HepG2 (cell line): ENCODE results near the gene EPHX1. TPM values are rescaled to one million over a fixed set of nuclear protein-coding genes. Genes with fewer than 3 reads are reported as not detected.

ENCODE experiments used
- ATRX ChIP-seq: sonication (generic); formaldehyde crosslinking; IDR thresholded peaks from 2 replicates; pipeline ENCODE4 v1.4.0; 2020; ENCODE audit warnings: missing genetic modification reagents, borderline replicate concordance
- HNF4A ChIP-seq: sonication (generic); formaldehyde crosslinking; IDR thresholded peaks from 2 replicates; pipeline ENCODE4 v1.4.0; 2020; ENCODE audit warnings: missing genetic modification reagents
- HNRNPK ChIP-seq: fragments of 200-400 bp; formaldehyde crosslinking; IDR thresholded peaks from 2 replicates; pipeline ENCODE4 v1.6.1; 2018; ENCODE audit warnings: low read length, low read depth, moderate library complexity, mild to moderate bottlenecking; ENCODE audit not compliant: poor library complexity, severe bottlenecking
- HNRNPLL ChIP-seq: fragments of 200-400 bp; formaldehyde crosslinking; IDR thresholded peaks from 2 replicates; pipeline ENCODE4 v1.6.1; 2017; ENCODE audit warnings: mild to moderate bottlenecking, low read depth, low read length; ENCODE audit not compliant: poor library complexity, severe bottlenecking
- IRF2 ChIP-seq: IDR thresholded peaks from 2 replicates; pipeline ENCODE4 v1.6.1; 2018; ENCODE audit warnings: missing genetic modification reagents, missing compliant biosample characterization
- JUN ChIP-seq: sonication (generic); formaldehyde crosslinking; IDR thresholded peaks from 2 replicates; pipeline ENCODE4 v1.4.0; 2020; ENCODE audit warnings: mild to moderate bottlenecking, missing genetic modification reagents
- MEF2D ChIP-seq: sonication (generic); formaldehyde crosslinking; IDR thresholded peaks from 2 replicates; pipeline ENCODE4 v1.5.1; 2020; ENCODE audit warnings: mild to moderate bottlenecking, missing genetic modification reagents
- MIER3 ChIP-seq: IDR thresholded peaks from 2 replicates; pipeline ENCODE4 v1.6.1; 2016; ENCODE audit warnings: missing compliant biosample characterization, borderline replicate concordance
- NAIF1 ChIP-seq: sonication (generic); formaldehyde crosslinking; IDR thresholded peaks from 2 replicates; pipeline ENCODE4 v1.5.0; 2020; ENCODE audit warnings: mild to moderate bottlenecking, missing genetic modification reagents, borderline replicate concordance
- PHF21A ChIP-seq: sonication (generic); formaldehyde crosslinking; IDR thresholded peaks from 2 replicates; pipeline ENCODE4 v1.5.0; 2020; ENCODE audit warnings: mild to moderate bottlenecking, missing genetic modification reagents
- PRMT3 ChIP-seq: sonication (generic); formaldehyde crosslinking; IDR thresholded peaks from 2 replicates; pipeline ENCODE4 v1.8.1; 2022; ENCODE audit warnings: low read depth, mild to moderate bottlenecking, moderate library complexity, missing genetic modification reagents, borderline replicate concordance
- RARA ChIP-seq: IDR thresholded peaks from 2 replicates; pipeline ENCODE4 v1.6.1; 2016; ENCODE audit warnings: missing genetic modification reagents, missing compliant biosample characterization
- REL ChIP-seq: sonication (generic); formaldehyde crosslinking; conservative IDR thresholded peaks from 2 replicates; pipeline ENCODE4 v1.8.0; 2022; ENCODE audit warnings: mild to moderate bottlenecking, missing genetic modification reagents, moderate library complexity
- SNAI1 ChIP-seq: sonication (generic); formaldehyde crosslinking; IDR thresholded peaks from 2 replicates; pipeline ENCODE4 v1.5.0; 2020; ENCODE audit warnings: mild to moderate bottlenecking, missing genetic modification reagents, borderline replicate concordance
- SRY ChIP-seq: sonication (generic); formaldehyde crosslinking; IDR thresholded peaks from 2 replicates; pipeline ENCODE4 v1.8.0; 2022; ENCODE audit warnings: mild to moderate bottlenecking, missing genetic modification reagents
- TCF7 ChIP-seq: sonication (generic); IDR thresholded peaks from 2 replicates; pipeline ENCODE4 v1.6.1; 2016; ENCODE audit warnings: antibody characterized with exemption, low read depth
- XRCC5 ChIP-seq: fragments of 200-400 bp; formaldehyde crosslinking; optimal IDR thresholded peaks from 2 replicates; pipeline ENCODE3; 2017; ENCODE audit warnings: mild to moderate bottlenecking, low read length
- ZFX ChIP-seq: sonication (generic); formaldehyde crosslinking; IDR thresholded peaks from 2 replicates; pipeline ENCODE4 v1.4.0; 2020; ENCODE audit warnings: mild to moderate bottlenecking, low read depth, missing genetic modification reagents, moderate library complexity
- ZMYM3 ChIP-seq: sonication (generic); formaldehyde crosslinking; IDR thresholded peaks from 2 replicates; pipeline ENCODE4 v1.5.1; 2020; ENCODE audit warnings: mild to moderate bottlenecking, missing genetic modification reagents
- ZNF274 ChIP-seq: sonication (generic); formaldehyde crosslinking; IDR thresholded peaks from 2 replicates; pipeline ENCODE4 v1.5.1; 2020; ENCODE audit warnings: mild to moderate bottlenecking, missing genetic modification reagents
- ZNF333 ChIP-seq: sonication (generic); formaldehyde crosslinking; IDR thresholded peaks from 2 replicates; pipeline ENCODE4 v1.4.0; 2020; ENCODE audit warnings: mild to moderate bottlenecking, missing genetic modification reagents, borderline replicate concordance
- ZNF335 ChIP-seq: sonication (generic); formaldehyde crosslinking; IDR thresholded peaks from 2 replicates; pipeline ENCODE4 v1.4.0; 2020; ENCODE audit warnings: missing genetic modification reagents
- ZNF343 ChIP-seq: sonication (generic); formaldehyde crosslinking; IDR thresholded peaks from 2 replicates; pipeline ENCODE4 v1.4.0; 2020; ENCODE audit warnings: mild to moderate bottlenecking, missing genetic modification reagents
- ZNF441 ChIP-seq: sonication (generic); formaldehyde crosslinking; IDR thresholded peaks from 2 replicates; pipeline ENCODE4 v1.7.0; 2021; ENCODE audit warnings: missing genetic modification reagents, borderline replicate concordance
- ZNF564 ChIP-seq: sonication (generic); formaldehyde crosslinking; IDR thresholded peaks from 2 replicates; pipeline ENCODE4 v1.8.1; 2023; ENCODE audit warnings: mild to moderate bottlenecking, missing genetic modification reagents
- ZNF660 ChIP-seq: sonication (generic); formaldehyde crosslinking; IDR thresholded peaks from 2 replicates; pipeline ENCODE4 v1.5.1; 2020; ENCODE audit warnings: mild to moderate bottlenecking, low read depth, missing genetic modification reagents, borderline replicate concordance
- ZNF747 ChIP-seq: sonication (generic); formaldehyde crosslinking; IDR thresholded peaks from 2 replicates; pipeline ENCODE4 v1.8.1; 2023; ENCODE audit warnings: missing genetic modification reagents, mild to moderate bottlenecking, borderline replicate concordance
- ZNF773 ChIP-seq: sonication (generic); formaldehyde crosslinking; IDR thresholded peaks from 2 replicates; pipeline ENCODE4 v1.4.0; 2020; ENCODE audit warnings: missing genetic modification reagents, borderline replicate concordance
- polyA plus RNA-seq, 8 experiments: library from polyadenylated mRNA; depleted of rRNA in 3 of 8; stranded (reverse) in 7 of 8; unstranded in 1 of 8; fragments of >200 nt; fragmentation: Illumina TruSeq in 4 of 8; extraction: Trizol in 4 of 8; gene quantifications; 2 replicates each; pipeline versions ENCODE4 v1.2.1 to v1.2.3, GENCODE V29; 2011 to 2016; ENCODE audit warnings: low read depth in 4 of 8, missing spikeins in 1 of 8, mixed read lengths in 1 of 8; ENCODE audit not compliant: insufficient read depth in 1 of 8
- total RNA-seq, 5 experiments: library from RNA; depleted of rRNA; stranded (reverse); fragments of >200 nt; fragmentation: Illumina TruSeq; extraction: Trizol; gene quantifications; 2 replicates each; pipeline ENCODE4 v1.2.3, GENCODE V29; 2016; ENCODE audit warnings: low read depth in 1 of 5
- TF ChIP-seq, protein P1 (sequence below): sonication (generic); formaldehyde crosslinking; IDR thresholded peaks from 2 replicates; pipeline ENCODE4 v1.4.0; 2020; ENCODE audit warnings: missing genetic modification reagents; ENCODE audit errors: not compliant biosample characterization
- TF ChIP-seq, protein P2 (sequence below): fragments of 450-650 bp; IDR thresholded peaks from 2 replicates; pipeline ENCODE4 v1.6.1; 2017

Gene EPHX1
- total and polyA plus RNA-seq, 2 of the 13 experiments (the other 11 are each of a cell fraction or from before 2014, with no cell fraction given), result 27.7 to 36.5 TPM

DNA sequence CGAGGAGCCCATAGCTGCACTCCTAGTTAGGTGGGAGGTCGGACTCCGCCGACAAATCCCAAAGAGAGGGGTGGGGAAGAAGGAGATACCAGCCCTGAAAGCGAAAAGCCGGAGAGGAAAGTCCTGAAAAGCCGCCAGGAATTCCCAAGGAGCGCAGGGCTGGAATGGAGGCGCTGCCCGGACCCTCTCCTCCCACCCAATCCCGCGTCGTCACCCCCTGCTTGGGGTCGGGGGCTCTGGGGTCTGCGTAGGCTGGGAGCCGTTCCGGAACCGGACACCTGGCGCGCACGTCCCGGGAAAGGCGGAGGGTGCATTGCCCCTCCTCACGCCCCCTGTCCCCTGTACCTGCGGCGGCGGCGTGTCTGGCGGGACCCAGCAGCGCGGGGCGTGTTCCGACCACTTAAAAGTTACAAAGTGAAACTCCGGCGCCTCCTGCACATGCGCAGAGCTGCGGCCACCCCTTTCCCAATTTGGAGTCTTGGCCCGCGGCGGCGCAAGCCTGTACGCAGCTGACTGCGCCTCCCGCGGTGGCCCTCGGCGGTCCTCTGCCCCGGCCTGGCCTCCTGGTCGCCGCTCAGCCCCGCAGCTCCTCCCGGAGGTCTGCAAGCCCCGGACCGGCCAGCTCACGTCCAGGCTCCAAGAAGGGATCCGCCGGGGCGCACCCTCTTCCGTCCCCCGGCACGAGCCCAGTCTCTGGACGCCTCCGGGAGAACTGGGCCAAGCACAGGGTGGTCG, 72.2 kb downstream of the EPHX1 start, which contains the start of gene TMEM63A (continued):
- TF ChIP-seq ZNF747 (no peak; the same call in 1 of the 2 replicates), TCF7 (no peak), PRMT3 (peak; percentile 54; the same call in 1 of the 2 replicates), ZNF660 (CRISPR knock-in tag) (no peak), PHF21A (CRISPR knock-in tag) (peak; percentile 72), REL (CRISPR knock-in tag) (0 out of 2 replicates have a peak, but pooled peaks have one; percentile 37), ZNF441 (no peak), ZNF773 (0 out of 2 replicates have a peak, but pooled peaks have one; percentile 32), ZMYM3 (CRISPR knock-in tag) (peak; percentile 14; the same call in 1 of the 2 replicates), RARA (CRISPR knock-in tag) (0 out of 2 replicates have a peak, but pooled peaks have one; percentile 23), HNRNPK (peak; percentile 43), ZNF333 (CRISPR knock-in tag) (peak; percentile 50; the same call in 1 of the 2 replicates), MIER3 (CRISPR knock-in tag) (0 out of 2 replicates have a peak, but pooled peaks have one; percentile 28), HNF4A (no peak; the same call in 1 of the 2 replicates), IRF2 (peak; percentile 67), ZNF343 (CRISPR knock-in tag) (peak; percentile 86), SRY (no peak), NAIF1 (CRISPR knock-in tag) (peak; percentile 91), ZFX (CRISPR knock-in tag) (peak; percentile 93), HNRNPLL (peak; percentile 99), SNAI1 (CRISPR knock-in tag) (peak; percentile 81; the same call in 1 of the 2 replicates), MEF2D (CRISPR knock-in tag) (no peak), XRCC5 (peak; percentile 50), ZNF274 (CRISPR knock-in tag) (peak; percentile 14; the same call in 1 of the 2 replicates), ATRX (CRISPR knock-in tag) (no peak), ZNF335 (CRISPR knock-in tag) (no peak), ZNF564 (CRISPR knock-in tag) (peak; percentile 61), JUN (CRISPR knock-in tag) (peak; percentile 42; the same call in 1 of the 2 replicates)
- TF ChIP-seq, protein P1, sequence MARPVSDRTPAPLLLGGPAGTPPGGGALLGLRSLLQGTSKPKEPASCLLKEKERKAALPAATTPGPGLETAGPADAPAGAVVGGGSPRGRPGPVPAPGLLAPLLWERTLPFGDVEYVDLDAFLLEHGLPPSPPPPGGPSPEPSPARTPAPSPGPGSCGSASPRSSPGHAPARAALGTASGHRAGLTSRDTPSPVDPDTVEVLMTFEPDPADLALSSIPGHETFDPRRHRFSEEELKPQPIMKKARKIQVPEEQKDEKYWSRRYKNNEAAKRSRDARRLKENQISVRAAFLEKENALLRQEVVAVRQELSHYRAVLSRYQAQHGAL (CRISPR knock-in tag), result peak; percentile 61
- TF ChIP-seq, protein P2, sequence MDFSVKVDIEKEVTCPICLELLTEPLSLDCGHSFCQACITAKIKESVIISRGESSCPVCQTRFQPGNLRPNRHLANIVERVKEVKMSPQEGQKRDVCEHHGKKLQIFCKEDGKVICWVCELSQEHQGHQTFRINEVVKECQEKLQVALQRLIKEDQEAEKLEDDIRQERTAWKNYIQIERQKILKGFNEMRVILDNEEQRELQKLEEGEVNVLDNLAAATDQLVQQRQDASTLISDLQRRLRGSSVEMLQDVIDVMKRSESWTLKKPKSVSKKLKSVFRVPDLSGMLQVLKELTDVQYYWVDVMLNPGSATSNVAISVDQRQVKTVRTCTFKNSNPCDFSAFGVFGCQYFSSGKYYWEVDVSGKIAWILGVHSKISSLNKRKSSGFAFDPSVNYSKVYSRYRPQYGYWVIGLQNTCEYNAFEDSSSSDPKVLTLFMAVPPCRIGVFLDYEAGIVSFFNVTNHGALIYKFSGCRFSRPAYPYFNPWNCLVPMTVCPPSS, result no peak
